ENCODE measurements around the gene ADAMTS9.

Gene ADAMTS9

DNA sequence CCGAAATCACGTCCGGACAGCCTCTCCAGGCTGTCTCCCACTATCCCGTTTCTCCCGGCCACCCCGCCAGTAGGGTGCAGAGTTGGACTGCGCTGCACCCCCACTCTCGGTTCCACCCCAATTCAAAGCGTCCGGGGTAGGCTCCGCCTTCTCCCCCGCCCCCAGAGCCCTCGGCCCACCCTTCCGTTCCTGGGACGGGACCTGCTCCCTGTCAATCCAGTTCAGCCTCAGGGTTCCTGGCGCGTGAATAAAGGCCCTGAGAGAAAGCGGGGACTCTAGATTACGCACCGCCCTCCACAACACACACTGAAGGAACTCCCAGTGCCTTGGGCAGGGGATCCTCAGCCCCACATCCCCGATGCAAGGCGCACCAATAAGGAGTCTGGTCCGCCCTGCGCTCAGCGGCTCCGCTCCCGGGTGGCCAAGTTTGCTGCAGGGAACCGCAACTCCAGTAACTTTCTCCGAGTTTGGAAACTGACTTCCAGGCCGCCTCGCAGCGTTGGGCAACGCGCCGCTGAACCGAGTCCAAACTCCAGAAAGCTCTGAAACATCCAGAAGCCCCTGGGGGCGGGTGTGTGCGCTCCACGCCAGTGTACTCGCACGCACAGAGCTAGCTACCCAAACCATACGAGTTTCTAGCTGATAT lies 1.9 kb downstream of the ADAMTS9 start:
- Histone ChIP-seq H2AK5ac (ENCODE audit: low read depth, low read length) (peak overlapping the region; percentile 48), H3K79me1 (ENCODE audit: low read depth, low read length) (no peaks in the 10 kb centered on the region), H3K4me2 (ENCODE audit: insufficient read depth, low read length, poor library complexity, severe bottlenecking) (peak overlapping the region; percentile 83), H4K8ac (ENCODE audit: low read depth, low read length) (no peak overlapping the region), H2BK15ac (ENCODE audit: low read length) (no peak overlapping the region), H3K4me3 (ENCODE audit: low read length in 2 of 2) (peak overlapping the region; percentile 70 to 88), H3K4me1 (ENCODE audit: control insufficient read depth in 2 of 2, insufficient read depth in 1 of 2, low read depth in 1 of 2, low read length in 2 of 2) (peaks cover 3 to 11% of the 10 kb centered on the region in 2 donors), H3K36me3 (replicated peaks in 1 of 2; ENCODE audit: control insufficient read depth in 2 of 2, insufficient read depth in 2 of 2, low read length in 2 of 2) (peaks cover 3 to 5% of the 10 kb centered on the region in 2 donors), H3K9me3 (replicated peaks in 1 of 2; ENCODE audit: control insufficient read depth in 2 of 2, insufficient read depth in 1 of 2, low read depth in 1 of 2, low read length in 2 of 2) (no peaks in the 10 kb centered on the region), H3K18ac (ENCODE audit: low read length) (peak overlapping the region; percentile 92), H2BK120ac (ENCODE audit: low read depth, low read length) (no peak overlapping the region), H3K27me3 (ENCODE audit: control insufficient read depth in 3 of 3, insufficient read depth in 3 of 3, low read depth in 1 of 3, low read length in 3 of 3) (no peaks in the 10 kb centered on the region), H3K4ac (ENCODE audit: low read length) (no peak overlapping the region), H3K23ac (ENCODE audit: low read depth, low read length, poor library complexity) (no peak overlapping the region), H2BK12ac (ENCODE audit: low read length) (no peak overlapping the region), H3K27ac (replicated peaks; ENCODE audit: low read length) (peak overlapping the region; percentile 85), H4K91ac (ENCODE audit: low read depth, low read length, poor library complexity) (no peak overlapping the region), H3K9ac (ENCODE audit: low read depth, low read length, poor library complexity) (peak overlapping the region; percentile 92), H2AFZ (ENCODE audit: low read length) (peak overlapping the region; percentile 92), H2BK5ac (ENCODE audit: low read length) (peak overlapping the region; percentile 76), H3K14ac (ENCODE audit: low read length) (no peak overlapping the region)
- DNase-seq (ENCODE audit: low spot score), result peak; percentile 94
- WGBS, 2 donors (ENCODE audit: extremely low coverage in 2 of 2, insufficient read length in 2 of 2, insufficient replicate concordance in 1 of 2), result no CpG with 5 or more reads among the region's 42 CpGs

DNA sequence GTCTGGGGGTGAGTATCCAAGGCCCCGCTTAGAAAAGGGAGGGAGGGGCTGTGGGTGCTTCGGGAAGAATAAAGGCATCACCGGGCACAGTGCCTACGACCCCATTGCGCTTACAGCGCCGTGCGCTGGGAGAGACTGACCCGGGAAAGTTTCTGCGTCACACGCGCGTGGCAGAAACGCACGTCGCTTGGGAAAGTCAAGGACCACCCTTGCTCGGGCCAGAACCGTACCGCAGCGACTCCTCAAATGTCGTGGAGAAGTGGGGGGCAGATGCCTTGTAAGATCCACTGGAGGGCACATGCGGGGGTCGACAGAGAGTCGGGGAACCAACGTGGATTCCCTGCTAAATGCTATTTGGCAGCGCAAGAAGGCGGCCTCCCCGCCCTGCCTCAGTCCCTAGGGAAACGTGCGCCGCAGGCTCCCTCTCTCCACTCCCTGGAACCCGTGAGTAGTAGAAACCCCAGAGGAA lies 2.4 kb downstream of the ADAMTS9 start:
- H3K27ac ChIP-seq (replicated peaks; ENCODE audit: low read length), result peak overlapping the region; percentile 17
- H3K9me3 ChIP-seq (replicated peaks in 1 of 2; ENCODE audit: control insufficient read depth in 2 of 2, insufficient read depth in 1 of 2, low read depth in 1 of 2, low read length in 2 of 2), result no peaks in the 10 kb centered on the region
- H4K91ac ChIP-seq (ENCODE audit: low read depth, low read length, poor library complexity), result no peak overlapping the region
- peak overlapping the region; percentile 87 for H3K9ac ChIP-seq (ENCODE audit: low read depth, low read length, poor library complexity)
- H2BK15ac ChIP-seq (ENCODE audit: low read length), result no peak overlapping the region
- H3K18ac ChIP-seq (ENCODE audit: low read length), result peak overlapping the region; percentile 22
- no peaks in the 10 kb centered on the region for H3K79me1 ChIP-seq (ENCODE audit: low read depth, low read length)
- no peak overlapping the region for H4K8ac ChIP-seq (ENCODE audit: low read depth, low read length)
- H3K36me3 ChIP-seq (replicated peaks in 1 of 2; ENCODE audit: control insufficient read depth in 2 of 2, insufficient read depth in 2 of 2, low read length in 2 of 2), result peaks cover 8 to 9% of the 10 kb centered on the region in 2 donors
- no CpG with 5 or more reads among the region's 32 CpGs for WGBS, 2 donors (ENCODE audit: extremely low coverage in 2 of 2, insufficient read length in 2 of 2, insufficient replicate concordance in 1 of 2)
- no peak for DNase-seq (ENCODE audit: low spot score)
- H3K23ac ChIP-seq (ENCODE audit: low read depth, low read length, poor library complexity), result no peak overlapping the region
- H2BK5ac ChIP-seq (ENCODE audit: low read length), result peak overlapping the region; percentile 2
- peak overlapping the region; percentile 92 for H2AFZ ChIP-seq (ENCODE audit: low read length)
- H3K4me1 ChIP-seq (ENCODE audit: control insufficient read depth in 2 of 2, insufficient read depth in 1 of 2, low read depth in 1 of 2, low read length in 2 of 2), result peaks cover 3 to 11% of the 10 kb centered on the region in 2 donors
- no peak overlapping the region for H3K4ac ChIP-seq (ENCODE audit: low read length)
- H2BK12ac ChIP-seq (ENCODE audit: low read length), result no peak overlapping the region
- H3K14ac ChIP-seq (ENCODE audit: low read length), result peak overlapping the region; percentile 1
- peak overlapping the region; percentile 9 for H2AK5ac ChIP-seq (ENCODE audit: low read depth, low read length)
- peak overlapping the region; percentile 73 for H3K4me2 ChIP-seq (ENCODE audit: insufficient read depth, low read length, poor library complexity, severe bottlenecking)
- peak overlapping the region; percentile 70 to 88 for H3K4me3 ChIP-seq (ENCODE audit: low read length in 2 of 2)
- no peaks in the 10 kb centered on the region for H3K27me3 ChIP-seq (ENCODE audit: control insufficient read depth in 3 of 3, insufficient read depth in 3 of 3, low read depth in 1 of 3, low read length in 3 of 3)
- H2BK120ac ChIP-seq (ENCODE audit: low read depth, low read length), result no peak overlapping the region

DNA sequence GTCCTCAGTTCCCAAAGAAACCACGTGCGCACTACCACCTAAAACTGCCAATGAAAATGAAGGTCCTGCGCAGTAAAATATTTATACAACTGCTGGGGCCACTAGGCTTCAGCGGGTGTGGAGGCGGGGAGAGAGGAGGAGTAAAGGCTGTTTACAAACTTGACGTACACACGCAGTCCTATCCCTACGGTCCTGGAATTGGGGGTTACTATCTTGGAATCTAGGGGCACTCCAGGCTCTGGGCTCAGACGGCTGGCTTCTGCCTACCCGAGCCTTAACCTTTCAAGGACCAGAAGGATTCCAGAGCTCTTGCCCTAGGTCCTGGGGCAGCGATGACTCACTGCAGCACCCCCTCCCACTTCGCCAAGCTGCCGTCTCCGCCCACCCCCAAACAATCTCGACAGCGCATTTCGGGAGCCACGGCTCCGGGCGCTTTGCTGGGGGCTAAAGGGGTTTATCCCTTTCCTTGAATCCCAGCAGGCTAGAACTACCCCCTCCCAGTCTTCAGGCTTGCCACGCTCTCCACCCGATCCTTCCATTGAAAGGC lies 3.0 kb downstream of the ADAMTS9 start:
- Histone ChIP-seq H3K36me3 (replicated peaks in 1 of 2; ENCODE audit: control insufficient read depth in 2 of 2, insufficient read depth in 2 of 2, low read length in 2 of 2) (peaks cover 10 to 14% of the 10 kb centered on the region in 2 donors), H3K27ac (replicated peaks; ENCODE audit: low read length) (no peak overlapping the region)

DNA sequence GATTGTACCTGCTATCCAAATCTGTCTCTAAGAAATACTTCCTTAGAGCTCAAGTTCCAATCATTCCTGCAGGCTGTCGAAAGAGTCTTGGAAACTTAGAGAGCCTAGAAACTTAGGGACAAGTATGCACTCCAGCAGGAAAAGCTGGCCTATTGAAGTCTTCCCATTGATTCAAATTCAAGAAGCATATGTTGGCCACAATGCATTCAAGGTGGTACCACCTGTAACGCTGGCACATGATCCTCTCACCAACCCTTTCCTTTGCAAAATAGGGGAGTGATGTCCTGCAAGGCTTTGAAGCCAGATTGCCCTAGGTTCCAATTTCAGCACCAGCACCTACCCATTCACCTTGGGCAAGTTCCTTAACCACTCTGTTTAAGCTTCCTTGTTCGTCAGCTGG lies 6.0 kb downstream of the ADAMTS9 start:
- Histone ChIP-seq H2AK5ac (ENCODE audit: low read depth, low read length) (no peak overlapping the region), H2BK5ac (ENCODE audit: low read length) (no peak overlapping the region), H4K8ac (ENCODE audit: low read depth, low read length) (no peak overlapping the region), H2BK120ac (ENCODE audit: low read depth, low read length) (no peak overlapping the region), H2AFZ (ENCODE audit: low read length) (no peak overlapping the region), H3K23ac (ENCODE audit: low read depth, low read length, poor library complexity) (no peak overlapping the region), H3K4me3 (ENCODE audit: low read length in 2 of 2) (no peak overlapping the region), H3K27ac (replicated peaks; ENCODE audit: low read length) (no peak overlapping the region), H3K14ac (ENCODE audit: low read length) (no peak overlapping the region), H3K36me3 (replicated peaks in 1 of 2; ENCODE audit: control insufficient read depth in 2 of 2, insufficient read depth in 2 of 2, low read length in 2 of 2) (peaks cover 20 to 41% of the 10 kb centered on the region in 2 donors), H3K27me3 (ENCODE audit: control insufficient read depth in 3 of 3, insufficient read depth in 3 of 3, low read depth in 1 of 3, low read length in 3 of 3) (no peaks in the 10 kb centered on the region), H3K9ac (ENCODE audit: low read depth, low read length, poor library complexity) (no peak overlapping the region), H3K9me3 (replicated peaks in 1 of 2; ENCODE audit: control insufficient read depth in 2 of 2, insufficient read depth in 1 of 2, low read depth in 1 of 2, low read length in 2 of 2) (no peaks in the 10 kb centered on the region), H4K91ac (ENCODE audit: low read depth, low read length, poor library complexity) (no peak overlapping the region), H3K4ac (ENCODE audit: low read length) (no peak overlapping the region), H2BK15ac (ENCODE audit: low read length) (no peak overlapping the region), H3K79me1 (ENCODE audit: low read depth, low read length) (no peaks in the 10 kb centered on the region), H3K4me2 (ENCODE audit: insufficient read depth, low read length, poor library complexity, severe bottlenecking) (no peak overlapping the region), H3K18ac (ENCODE audit: low read length) (no peak overlapping the region), H3K4me1 (ENCODE audit: control insufficient read depth in 2 of 2, insufficient read depth in 1 of 2, low read depth in 1 of 2, low read length in 2 of 2) (peaks cover 3 to 7% of the 10 kb centered on the region in 2 donors), H2BK12ac (ENCODE audit: low read length) (no peak overlapping the region)
- WGBS, 2 donors (ENCODE audit: extremely low coverage in 2 of 2, insufficient read length in 2 of 2, insufficient replicate concordance in 1 of 2), result no CpG with 5 or more reads among the region's 3 CpGs
- DNase-seq (ENCODE audit: low spot score), result no peak

More for the DNA sequence above, 3.0 kb downstream of the ADAMTS9 start:
- H3K4me1 ChIP-seq (ENCODE audit: control insufficient read depth in 2 of 2, insufficient read depth in 1 of 2, low read depth in 1 of 2, low read length in 2 of 2), result peaks cover 3 to 11% of the 10 kb centered on the region in 2 donors
- H2BK120ac ChIP-seq (ENCODE audit: low read depth, low read length), result no peak overlapping the region
- peak overlapping the region; percentile 70 to 88 for H3K4me3 ChIP-seq (ENCODE audit: low read length in 2 of 2)
- no peak overlapping the region for H2BK15ac ChIP-seq (ENCODE audit: low read length)
- H4K8ac ChIP-seq (ENCODE audit: low read depth, low read length), result no peak overlapping the region
- no peaks in the 10 kb centered on the region for H3K79me1 ChIP-seq (ENCODE audit: low read depth, low read length)
- H3K18ac ChIP-seq (ENCODE audit: low read length), result peak overlapping the region; percentile 22
- no peak overlapping the region for H3K4ac ChIP-seq (ENCODE audit: low read length)
- H3K14ac ChIP-seq (ENCODE audit: low read length), result no peak overlapping the region
- peak overlapping the region; percentile 87 for H3K9ac ChIP-seq (ENCODE audit: low read depth, low read length, poor library complexity)
- no peak overlapping the region for H3K23ac ChIP-seq (ENCODE audit: low read depth, low read length, poor library complexity)
- H2AFZ ChIP-seq (ENCODE audit: low read length), result peak overlapping the region; percentile 92
- no peaks in the 10 kb centered on the region for H3K27me3 ChIP-seq (ENCODE audit: control insufficient read depth in 3 of 3, insufficient read depth in 3 of 3, low read depth in 1 of 3, low read length in 3 of 3)
- H3K4me2 ChIP-seq (ENCODE audit: insufficient read depth, low read length, poor library complexity, severe bottlenecking), result peak overlapping the region; percentile 73
- H2BK5ac ChIP-seq (ENCODE audit: low read length), result peak overlapping the region; percentile 2
- H2BK12ac ChIP-seq (ENCODE audit: low read length), result no peak overlapping the region
- peak; percentile 53 for DNase-seq (ENCODE audit: low spot score)
- WGBS, 2 donors (ENCODE audit: extremely low coverage in 2 of 2, insufficient read length in 2 of 2, insufficient replicate concordance in 1 of 2), result no CpG with 5 or more reads among the region's 22 CpGs
- H4K91ac ChIP-seq (ENCODE audit: low read depth, low read length, poor library complexity), result no peak overlapping the region
- no peak overlapping the region for H2AK5ac ChIP-seq (ENCODE audit: low read depth, low read length)
- H3K9me3 ChIP-seq (replicated peaks in 1 of 2; ENCODE audit: control insufficient read depth in 2 of 2, insufficient read depth in 1 of 2, low read depth in 1 of 2, low read length in 2 of 2), result no peaks in the 10 kb centered on the region

Measured in neuronal stem cell (in vitro differentiated cells).